ENCODE data around the gene WWOX.

- no peak for TF ChIP-seq CTCF (conservative IDR thresholded peaks at IDR 0.05)
- TF ChIP-seq EZH2 (IDR thresholded peaks at IDR 0.05; ENCODE audit: low read depth): no peak
Measured at GRCh38 chr16:78666318-78666717, 566.9 kb downstream of the WWOX start.

Measured in PC-9 (cell line).